Pons (tissue), 1 donor: ENCODE results near the gene COL1A2.

Source experiments
- DNase-seq: peaks from one replicate; pipeline ENCODE4 v3.0.0-alpha.2; 2016; ENCODE audit warnings: low spot score

Gene COL1A2

GRCh38 chr7:94434042-94434441 lies 39.3 kb downstream of the COL1A2 start:
- DNase-seq: no peak

GRCh38 chr7:94436018-94436604 lies 41.4 kb downstream of the COL1A2 start:
- DNase-seq: peak; percentile 79

DNA sequence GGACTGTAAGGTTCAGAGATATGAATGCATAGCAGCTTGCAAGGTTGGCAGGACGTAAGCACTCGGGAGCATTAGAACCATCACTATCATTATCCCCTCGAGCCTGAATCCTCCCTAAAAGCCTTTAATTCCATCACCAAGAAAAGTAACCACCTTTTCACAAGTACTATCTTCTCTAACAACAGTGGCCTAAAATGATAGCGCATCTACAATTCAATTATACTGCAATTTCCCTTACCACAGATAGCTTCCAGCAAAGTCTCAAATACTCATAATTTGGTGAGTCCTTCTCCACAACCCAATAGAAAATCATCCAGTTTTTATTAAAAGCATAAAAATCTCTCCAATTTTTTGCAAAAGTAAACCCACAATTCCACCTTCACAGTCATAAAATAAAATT lies 42.0 kb downstream of the COL1A2 start:
- DNase-seq: no peak

DNA sequence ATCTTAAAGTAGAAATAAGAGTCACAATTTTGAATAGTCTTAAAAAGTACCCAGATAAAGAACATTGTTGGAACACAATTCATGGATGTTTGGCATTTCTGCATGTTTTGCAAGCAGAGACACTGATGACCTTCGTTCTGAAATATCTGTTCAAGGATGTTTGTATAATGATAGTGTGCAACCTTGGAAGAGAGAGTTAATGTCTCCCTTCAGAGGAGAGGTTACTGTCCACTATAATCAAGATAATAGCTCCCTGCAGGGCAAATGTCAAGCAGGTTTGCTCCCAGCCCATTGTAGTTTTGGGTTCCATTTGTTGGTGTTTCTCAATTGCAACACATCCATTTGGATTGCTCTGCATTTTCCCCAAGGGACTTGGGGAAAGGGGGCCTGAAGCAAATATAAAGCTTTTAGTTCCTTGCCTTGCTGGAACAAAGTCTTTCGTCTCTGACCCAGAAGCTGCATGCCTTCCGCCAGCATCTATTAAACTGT lies 45.2 kb downstream of the COL1A2 start:
- no peak for DNase-seq

DNA sequence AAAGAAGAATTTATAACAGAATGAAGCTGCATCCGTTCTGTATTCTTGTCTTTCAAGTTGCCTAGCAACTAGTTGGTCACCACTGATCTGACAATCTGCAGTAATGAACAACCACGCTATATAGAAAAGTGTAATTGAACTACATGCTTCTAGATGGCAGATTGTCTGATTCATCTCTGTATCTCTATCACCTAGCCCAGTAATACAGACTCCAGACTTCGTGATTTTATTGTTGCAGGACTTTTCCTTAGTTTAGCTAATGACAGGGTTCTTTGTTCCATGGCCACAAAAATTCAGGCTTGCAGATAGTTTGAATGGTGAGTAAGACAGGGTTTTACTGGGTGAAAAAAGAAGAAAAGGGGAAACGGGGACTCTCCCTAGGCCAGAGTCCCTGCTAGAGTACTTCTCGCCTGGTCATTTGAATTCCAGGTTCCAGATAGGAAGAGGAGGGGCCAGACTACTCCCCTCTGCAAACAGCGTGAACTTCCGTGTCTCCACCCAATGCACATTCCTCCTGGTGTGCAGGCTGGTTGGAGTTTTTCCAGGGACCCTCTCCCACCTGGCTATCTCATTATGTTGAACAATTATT lies 45.9 kb downstream of the COL1A2 start:
- DNase-seq: no peak

GRCh38 chr7:94441138-94441537 lies 46.4 kb downstream of the COL1A2 start:
- DNase-seq: no peak

GRCh38 chr7:94442639-94443038 lies 47.9 kb downstream of the COL1A2 start:
- no peak for DNase-seq

DNA sequence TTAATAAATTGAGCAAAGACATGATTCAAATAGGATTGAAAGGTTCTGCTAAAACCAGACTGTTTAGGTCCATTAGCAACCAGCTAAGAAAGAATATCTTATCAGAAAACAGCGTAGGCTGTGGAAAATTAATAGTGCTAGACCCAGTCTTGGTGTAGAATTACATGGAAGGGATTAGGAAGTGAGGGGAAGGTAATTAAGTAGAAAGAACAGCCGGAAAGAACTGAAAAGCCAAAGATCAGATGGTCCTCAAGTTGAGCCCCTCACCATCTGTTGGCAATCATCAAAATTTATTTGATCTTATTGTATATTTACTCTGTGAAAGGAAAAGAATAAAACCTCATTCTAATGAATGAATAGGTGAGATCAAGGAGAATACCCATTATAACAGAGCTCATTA lies 50.1 kb downstream of the COL1A2 start:
- no peak for DNase-seq

DNA sequence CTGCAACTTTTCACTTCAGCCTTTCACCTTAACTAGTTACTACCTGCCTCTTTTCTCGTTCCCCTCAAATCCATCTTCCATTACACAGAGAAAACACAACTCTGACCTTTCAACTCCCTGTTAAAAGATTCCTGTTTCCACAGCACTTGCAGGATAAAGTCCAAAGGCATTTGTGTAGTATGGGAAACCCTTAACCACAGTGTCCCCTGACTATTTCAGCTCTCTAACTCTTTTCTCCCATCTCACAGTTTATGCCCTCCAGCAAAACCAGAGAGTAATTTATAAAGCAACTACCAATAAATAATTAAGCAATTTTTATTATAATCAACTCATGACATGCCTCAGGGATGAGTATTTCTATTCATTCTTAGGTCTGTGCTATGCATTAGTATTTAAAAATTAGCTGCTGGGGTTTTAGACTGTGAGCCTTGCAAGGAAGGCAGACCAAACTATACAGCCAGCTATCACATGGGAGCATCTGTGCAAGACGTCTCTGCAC lies 51.0 kb downstream of the COL1A2 start:
- no peak for DNase-seq

DNA sequence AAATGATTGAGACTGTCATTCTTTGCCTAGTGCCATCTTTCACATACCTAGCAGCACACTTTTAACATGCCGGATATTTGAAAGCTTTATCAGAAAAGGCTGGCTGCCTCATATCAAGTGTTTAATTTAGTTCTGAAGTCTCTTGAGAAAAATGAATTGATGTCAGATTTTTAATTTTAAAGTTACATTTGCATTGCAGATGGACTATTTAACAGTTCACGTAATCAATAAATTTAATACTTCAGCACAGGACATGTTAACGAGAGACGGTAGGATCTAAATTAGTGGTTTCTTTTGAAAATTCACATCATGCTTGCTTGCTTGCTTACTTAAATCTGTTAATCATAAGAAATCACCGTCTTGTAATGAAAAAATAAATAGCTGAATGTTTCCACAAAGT lies 51.6 kb downstream of the COL1A2 start:
- no peak for DNase-seq

GRCh38 chr7:94449151-94449725 lies 54.5 kb downstream of the COL1A2 start:
- peak; percentile 77 for DNase-seq

DNA sequence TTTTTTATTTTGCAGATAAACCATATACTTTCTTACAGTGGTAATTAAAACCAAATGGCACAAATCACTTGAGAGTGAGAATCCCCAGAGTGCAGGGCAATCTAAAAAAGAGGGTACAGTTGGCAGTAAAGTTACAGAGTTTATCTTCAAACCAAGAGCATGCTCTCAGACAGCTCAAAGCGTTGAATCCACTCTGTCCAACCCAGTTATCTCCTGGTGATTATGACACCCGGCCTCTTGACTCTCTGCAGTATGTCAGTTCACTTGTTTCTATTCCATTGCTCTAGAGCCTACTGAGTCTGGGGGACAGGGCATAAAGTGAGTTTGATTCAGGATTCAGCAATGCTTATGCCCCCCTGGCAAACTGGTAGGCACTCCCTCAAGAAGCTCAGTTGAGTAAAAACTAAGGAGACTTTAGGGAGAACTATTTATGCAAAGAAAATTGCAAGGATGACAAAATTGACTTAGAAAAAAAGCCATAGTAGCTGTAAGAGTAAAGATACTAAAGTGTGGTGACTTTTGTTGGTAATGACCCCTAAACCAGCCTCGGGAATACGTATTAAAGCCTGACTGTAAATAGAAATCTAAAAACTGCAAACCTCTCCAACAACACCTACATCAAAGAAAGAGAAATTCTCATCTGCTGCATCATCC lies 55.5 kb downstream of the COL1A2 start:
- no peak for DNase-seq

- DNase-seq: no peak
These were observed 56.5 kb downstream of the COL1A2 start for GRCh38 chr7:94451187-94451586.

GRCh38 chr7:94452239-94452638 lies 57.5 kb downstream of the COL1A2 start:
- no peak for DNase-seq

GRCh38 chr7:94453898-94454297 lies 59.2 kb downstream of the COL1A2 start:
- no peak for DNase-seq

- no peak for DNase-seq
These were observed 63.3 kb downstream of the COL1A2 start for GRCh38 chr7:94458041-94458440.

- DNase-seq: no peak
These were observed 71.8 kb downstream of the COL1A2 start for GRCh38 chr7:94466516-94466915.

GRCh38 chr7:94471604-94472003 lies 76.9 kb downstream of the COL1A2 start:
- no peak for DNase-seq

GRCh38 chr7:94472608-94473007 lies 77.9 kb downstream of the COL1A2 start:
- DNase-seq: no peak

- DNase-seq: no peak
These were observed 81.7 kb downstream of the COL1A2 start for GRCh38 chr7:94476251-94476840.

- DNase-seq: no peak
These were observed 83.2 kb downstream of the COL1A2 start for GRCh38 chr7:94477878-94478277.

- DNase-seq: no peak
These were observed 84.0 kb downstream of the COL1A2 start for GRCh38 chr7:94478648-94479214.
